Suprapubic skin (tissue), 3 donors: ENCODE data around the gene PELO.

Source experiments
- POLR2A ChIP-seq, 2 donors: fragments of 450-650 bp; IDR thresholded peaks; one replicate each; pipeline ENCODE4 v1.6.1; 2017; ENCODE audit warnings: antibody characterized with exemption in 2 of 2, mild to moderate bottlenecking in 2 of 2, moderate library complexity in 2 of 2
- TF ChIP-seq, protein P1 (sequence below), 2 donors: fragments of 200-600 bp in 1 of 2; fragments of 450-650 bp in 1 of 2; sonication (generic) in 1 of 2; IDR thresholded peaks; one replicate each; pipeline ENCODE4 v1.5.1; 2016 to 2019; ENCODE audit warnings: antibody characterized with exemption in 2 of 2, mild to moderate bottlenecking in 1 of 2, moderate library complexity in 1 of 2

DNA sequence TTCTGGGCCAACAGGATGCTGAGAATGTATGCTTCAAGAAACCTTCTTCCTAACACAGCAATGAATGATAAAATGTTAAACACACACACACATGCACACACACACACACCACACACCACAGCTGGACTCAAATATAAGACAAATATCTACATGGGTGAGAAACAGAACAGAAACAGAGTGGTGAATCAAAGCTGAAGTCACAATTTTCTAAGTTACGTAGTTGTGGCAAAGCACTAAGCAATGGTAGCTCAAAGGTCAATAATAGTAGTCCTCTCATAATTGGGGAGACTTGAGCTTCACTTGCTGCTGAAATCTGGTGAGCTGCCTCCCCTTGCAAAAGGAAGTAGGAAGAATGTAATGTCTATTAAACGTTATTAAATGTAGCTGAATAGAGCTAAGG lies 33.7 kb upstream of the PELO start:
- TF ChIP-seq, protein P1, sequence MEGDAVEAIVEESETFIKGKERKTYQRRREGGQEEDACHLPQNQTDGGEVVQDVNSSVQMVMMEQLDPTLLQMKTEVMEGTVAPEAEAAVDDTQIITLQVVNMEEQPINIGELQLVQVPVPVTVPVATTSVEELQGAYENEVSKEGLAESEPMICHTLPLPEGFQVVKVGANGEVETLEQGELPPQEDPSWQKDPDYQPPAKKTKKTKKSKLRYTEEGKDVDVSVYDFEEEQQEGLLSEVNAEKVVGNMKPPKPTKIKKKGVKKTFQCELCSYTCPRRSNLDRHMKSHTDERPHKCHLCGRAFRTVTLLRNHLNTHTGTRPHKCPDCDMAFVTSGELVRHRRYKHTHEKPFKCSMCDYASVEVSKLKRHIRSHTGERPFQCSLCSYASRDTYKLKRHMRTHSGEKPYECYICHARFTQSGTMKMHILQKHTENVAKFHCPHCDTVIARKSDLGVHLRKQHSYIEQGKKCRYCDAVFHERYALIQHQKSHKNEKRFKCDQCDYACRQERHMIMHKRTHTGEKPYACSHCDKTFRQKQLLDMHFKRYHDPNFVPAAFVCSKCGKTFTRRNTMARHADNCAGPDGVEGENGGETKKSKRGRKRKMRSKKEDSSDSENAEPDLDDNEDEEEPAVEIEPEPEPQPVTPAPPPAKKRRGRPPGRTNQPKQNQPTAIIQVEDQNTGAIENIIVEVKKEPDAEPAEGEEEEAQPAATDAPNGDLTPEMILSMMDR (IDR thresholded peaks at IDR 0.05) = no peak
- TF ChIP-seq POLR2A (IDR thresholded peaks at IDR 0.05) = no peak
